Activated CD8-positive, alpha-beta memory T cell treated with anti-CD3 and anti-CD28 coated beads, Interleukin-2, amount 10 ng/mL, durations not matched to agents 7 days and 5 days (primary cell): ENCODE data around the gene CDHR4. TPM values are rescaled to one million over a fixed set of nuclear protein-coding genes. Genes with fewer than 3 reads are reported as not detected.

ENCODE experiments used
- ATAC-seq: fragments of 150-1000 bp; cut with Tn5 transposase; one replicate; pipeline ENCODE4 v1.10.0; 2021; ENCODE audit warnings: moderate library complexity
- CTCF ChIA-PET: fragments of 350-600 bp; sonication (Branson Sonifier 250); formaldehyde crosslinking; loops from one replicate; lab custom pipeline; 2021; ENCODE audit warnings: antibody characterized with exemption; lab: Charles Lee
- DNase-seq: peaks from one replicate; pipeline ENCODE4 v3.0.0-alpha.2; 2020
- H3K27ac Mint-ChIP-seq: one replicate; pipeline ENCODE4 v1.8.0; 2021; ENCODE audit warnings: mild to moderate bottlenecking, mixed read lengths
- H3K27me3 Mint-ChIP-seq: one replicate; pipeline ENCODE4 v1.8.0; 2021; ENCODE audit warnings: mixed read lengths
- H3K36me3 Mint-ChIP-seq: one replicate; pipeline ENCODE4 v1.8.0; 2021; ENCODE audit warnings: mild to moderate bottlenecking, mixed read lengths
- H3K4me1 Mint-ChIP-seq: one replicate; pipeline ENCODE4 v1.8.0; 2021; ENCODE audit warnings: mixed read lengths
- H3K4me3 Mint-ChIP-seq: one replicate; pipeline ENCODE4 v1.8.0; 2021; ENCODE audit warnings: mild to moderate bottlenecking, moderate library complexity, mixed read lengths
- H3K9me3 Mint-ChIP-seq: one replicate; pipeline ENCODE4 v1.8.0; 2022; ENCODE audit warnings: low read depth, mixed read lengths
- total RNA-seq, 2 experiments: library from RNA; stranded (reverse); gene quantifications; one replicate each; pipeline ENCODE4 v1.2.3, GENCODE V29; 2021

The CDHR4 gene
- total RNA-seq, 2 experiments from 2014 or later = 0.16 TPM; not detected in 1

GRCh38 chr3:49799105-49799504, 568 bp downstream of the CDHR4 start:
- Mint-ChIP-seq H3K4me1 (peaks cover 9% of the 10 kb centered on the region), H3K36me3 (no peaks in the 10 kb centered on the region), H3K4me3 (no peak overlapping the region), H3K27ac (no peak overlapping the region), H3K27me3 (peaks cover 11% of the 10 kb centered on the region), H3K9me3 (no peaks in the 10 kb centered on the region)
- DNase-seq (no peak), ATAC-seq (no peak)
- CTCF ChIA-PET = interaction anchor here (0.7 to 15.8 kb wide), 5 partner anchors 12 to 259 kb away, joined by 3 to 261 read pairs (median 10); partner anchors contain the start of gene UBA7

DNA sequence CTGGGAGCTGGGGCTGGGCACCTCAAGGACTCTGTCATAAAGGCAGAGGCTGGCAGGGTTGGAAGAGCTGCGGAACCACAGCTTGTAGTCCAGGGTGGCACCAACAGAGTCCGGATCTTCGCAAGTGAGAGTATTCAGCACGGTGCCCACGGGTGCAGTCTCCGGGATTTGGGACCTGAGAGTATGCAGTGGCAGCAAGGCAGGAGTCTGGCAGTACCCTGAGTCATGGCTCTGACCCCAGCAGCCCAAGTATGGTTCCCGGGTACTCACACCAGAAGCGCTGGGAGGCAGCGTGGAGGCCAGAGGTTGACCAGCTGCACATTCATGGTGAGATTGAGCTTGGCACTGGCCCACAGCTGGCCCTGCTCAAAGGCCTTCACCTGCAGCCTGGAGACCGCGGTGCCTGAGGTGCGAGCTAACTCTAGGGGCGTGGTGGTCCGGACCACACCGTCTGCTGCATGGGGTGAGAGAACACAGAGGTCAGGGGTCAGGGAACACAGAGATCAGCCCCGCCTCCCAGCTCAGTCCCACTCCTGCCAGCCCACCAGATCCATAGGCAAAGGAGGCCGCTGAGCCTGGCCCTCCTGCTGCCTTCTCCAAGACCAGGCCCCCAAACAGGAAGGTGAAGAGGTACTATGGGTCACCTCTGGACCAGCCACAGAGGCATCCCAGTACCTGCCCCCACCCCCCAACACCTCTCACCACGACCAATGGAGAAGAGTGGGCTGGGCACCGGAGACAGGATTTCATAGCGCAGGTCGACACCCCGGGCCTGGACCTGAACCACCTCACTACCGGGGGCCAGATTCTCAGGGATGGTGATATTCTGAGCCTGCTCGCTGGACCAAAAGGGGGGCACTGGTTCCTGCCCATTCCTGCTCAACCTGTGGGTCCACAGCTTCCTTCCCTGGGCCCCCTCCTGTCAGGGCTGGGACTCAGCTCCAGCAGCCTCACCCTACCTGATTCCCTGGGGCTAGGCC, 4.5 kb downstream of the CDHR4 start:
- no peak for ATAC-seq
- H3K36me3 Mint-ChIP-seq = no peaks in the 10 kb centered on the region
- H3K4me3 Mint-ChIP-seq = no peak overlapping the region

GRCh38 chr3:49794431-49794830, 5.2 kb downstream of the CDHR4 start:
- no peak for DNase-seq
- peaks cover 6% of the 10 kb centered on the region for H3K4me1 Mint-ChIP-seq
- CTCF ChIA-PET = interaction anchor here (1.9 kb wide), 1 partner anchor 8 kb away, joined by 6 read pairs; the partner anchor contains the start of gene INKA1
- H3K27me3 Mint-ChIP-seq = no peaks in the 10 kb centered on the region
- no peak for ATAC-seq
- no peak overlapping the region for H3K27ac Mint-ChIP-seq
- no peak overlapping the region for H3K4me3 Mint-ChIP-seq
- no peaks in the 10 kb centered on the region for H3K9me3 Mint-ChIP-seq
- no peaks in the 10 kb centered on the region for H3K36me3 Mint-ChIP-seq

More for the DNA sequence above, 4.5 kb downstream of the CDHR4 start:
- no peak overlapping the region for H3K27ac Mint-ChIP-seq
- H3K4me1 Mint-ChIP-seq = peaks cover 4% of the 10 kb centered on the region
- H3K27me3 Mint-ChIP-seq = no peaks in the 10 kb centered on the region
- no peaks in the 10 kb centered on the region for H3K9me3 Mint-ChIP-seq
- no peak for DNase-seq
- CTCF ChIA-PET = no interaction called here

DNA sequence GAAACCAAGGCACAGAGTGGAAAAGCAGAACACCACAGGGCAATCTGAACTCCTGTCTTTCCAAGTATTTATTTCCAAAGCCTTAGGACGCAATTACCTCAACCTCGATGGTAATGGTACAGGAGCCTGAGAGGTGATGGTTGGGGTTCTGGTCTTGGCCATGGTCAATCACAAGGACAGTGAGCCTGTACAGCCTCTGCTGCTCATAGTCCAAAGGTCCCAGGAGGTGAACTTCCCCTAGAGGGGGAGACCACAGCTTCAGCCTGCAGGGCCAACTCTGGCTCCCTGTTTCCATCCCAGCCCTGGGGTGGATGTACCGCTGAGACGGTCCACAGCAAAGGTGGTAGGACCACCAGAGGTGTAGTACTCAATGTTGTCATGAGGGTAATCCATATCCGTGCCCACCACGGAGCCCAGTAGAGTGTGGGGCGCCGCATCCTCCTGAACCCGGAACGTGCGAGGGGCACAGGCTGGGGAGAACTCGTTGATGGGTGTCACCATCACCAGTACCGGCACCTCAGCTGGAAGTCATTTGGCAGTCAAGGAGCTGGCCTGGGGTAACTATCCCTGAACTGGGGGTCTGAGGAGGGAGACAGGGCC, 6.1 kb downstream of the CDHR4 start:
- DNase-seq (no peak), ATAC-seq (no peak)
- Mint-ChIP-seq H3K27ac (no peak overlapping the region), H3K36me3 (no peaks in the 10 kb centered on the region), H3K27me3 (no peaks in the 10 kb centered on the region), H3K4me3 (no peak overlapping the region), H3K4me1 (peaks cover 6% of the 10 kb centered on the region), H3K9me3 (no peaks in the 10 kb centered on the region)
- CTCF ChIA-PET = interaction anchor here (1.9 kb wide), 1 partner anchor 9 kb away, joined by 6 read pairs; the partner anchor contains the start of gene INKA1

DNA sequence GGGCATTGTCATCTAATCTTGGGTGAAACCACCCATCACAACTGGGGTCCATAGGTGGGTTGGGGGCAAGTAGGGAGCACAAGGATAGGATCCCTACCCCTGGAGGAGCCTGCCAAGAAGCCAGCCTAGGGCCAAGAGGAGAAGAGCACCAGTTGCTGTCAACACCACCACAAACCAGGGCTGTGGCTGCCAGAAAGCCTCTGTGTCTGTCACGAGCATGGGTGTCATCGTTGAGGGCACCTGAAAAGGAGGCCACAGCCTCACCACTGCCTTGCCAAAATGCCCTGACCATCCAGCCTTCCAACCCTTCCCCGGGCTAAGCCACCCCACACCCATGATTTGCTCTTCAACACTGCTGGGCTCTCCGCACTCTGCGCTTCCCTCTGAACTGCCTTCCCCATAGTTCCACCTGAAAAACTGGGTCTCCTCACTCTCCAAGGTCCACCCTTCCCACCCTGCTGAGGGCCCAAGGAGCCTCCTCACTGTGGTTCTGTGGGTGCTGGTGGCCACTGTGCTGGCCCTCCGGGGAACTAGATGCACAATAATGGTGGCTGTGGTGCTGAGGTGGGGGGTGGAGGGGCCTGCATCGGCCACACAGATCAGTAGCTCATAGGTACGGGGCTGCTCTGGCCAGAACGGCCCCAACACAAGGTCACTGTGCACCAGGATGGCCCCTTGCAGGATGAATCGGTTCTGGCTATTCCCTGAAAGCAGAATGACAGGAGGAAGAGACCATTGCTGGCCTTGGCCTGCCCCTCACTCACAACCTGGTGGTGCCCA, 7.1 kb downstream of the CDHR4 start:
- Mint-ChIP-seq H3K36me3 (no peaks in the 10 kb centered on the region), H3K4me1 (peaks cover 6% of the 10 kb centered on the region), H3K27ac (no peak overlapping the region), H3K4me3 (no peak overlapping the region), H3K27me3 (no peaks in the 10 kb centered on the region), H3K9me3 (no peaks in the 10 kb centered on the region)
- ATAC-seq = no peak
- DNase-seq = no peak
- CTCF ChIA-PET = interaction anchor here (0.9 to 1.9 kb wide), 2 partner anchors 10 to 46 kb away, joined by 3 to 6 read pairs; partner anchors contain the start of gene INKA1

DNA sequence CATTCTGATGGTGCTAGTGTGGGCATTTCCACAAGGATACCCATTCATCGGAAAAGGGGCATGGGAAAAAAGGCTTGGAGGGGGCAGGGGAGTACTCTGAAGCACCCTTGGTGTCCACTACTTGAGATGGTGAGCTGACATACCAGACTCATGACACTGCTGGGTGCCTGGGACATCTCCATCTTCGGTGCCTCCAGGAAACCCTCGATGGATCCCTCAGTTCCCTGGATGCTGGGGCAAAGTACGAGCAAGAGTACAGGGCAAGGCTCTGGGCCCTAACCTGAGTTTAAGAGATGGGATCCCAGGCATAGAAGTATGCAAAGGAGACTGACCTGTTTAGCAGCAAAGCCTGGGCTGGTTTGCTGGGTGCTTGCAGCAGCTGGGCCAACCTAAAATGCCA, 8.1 kb downstream of the CDHR4 start:
- CTCF ChIA-PET = interaction anchor here (0.7 to 3.0 kb wide), 3 partner anchors 11 to 47 kb away, joined by 3 to 16 read pairs (median 3); partner anchors contain the start of gene INKA1
- H3K4me3 Mint-ChIP-seq = no peak overlapping the region
- DNase-seq (no peak), ATAC-seq (no peak)
- H3K27ac Mint-ChIP-seq = no peak overlapping the region
- H3K4me1 Mint-ChIP-seq = peaks cover 14% of the 10 kb centered on the region
- no peaks in the 10 kb centered on the region for H3K9me3 Mint-ChIP-seq
- no peaks in the 10 kb centered on the region for H3K27me3 Mint-ChIP-seq
- H3K36me3 Mint-ChIP-seq = no peaks in the 10 kb centered on the region

- Mint-ChIP-seq H3K27me3 (no peaks in the 10 kb centered on the region), H3K4me1 (peaks cover 15% of the 10 kb centered on the region), H3K4me3 (no peak overlapping the region), H3K36me3 (no peaks in the 10 kb centered on the region), H3K27ac (no peak overlapping the region), H3K9me3 (no peaks in the 10 kb centered on the region)
- CTCF ChIA-PET = interaction anchor here (0.7 to 3.0 kb wide), 5 partner anchors 12 to 445 kb away, joined by 3 to 16 read pairs (median 3); partner anchors contain the start of gene INKA1
- no peak for ATAC-seq
- no peak for DNase-seq
These were observed 8.9 kb downstream of the CDHR4 start for GRCh38 chr3:49790626-49791411.

- H3K9me3 Mint-ChIP-seq = no peaks in the 10 kb centered on the region
- ATAC-seq = no peak
- CTCF ChIA-PET = interaction anchor here (1.4 to 3.1 kb wide), 4 partner anchors 11 to 51 kb away, joined by 3 to 27 read pairs (median 12); partner anchors contain the start of genes CDHR4 and INKA1
- no peak for DNase-seq
- no peaks in the 10 kb centered on the region for H3K27me3 Mint-ChIP-seq
- H3K36me3 Mint-ChIP-seq = peaks cover 10% of the 10 kb centered on the region
- H3K27ac Mint-ChIP-seq = no peak overlapping the region
- H3K4me1 Mint-ChIP-seq = peaks cover 26% of the 10 kb centered on the region
- H3K4me3 Mint-ChIP-seq = no peak overlapping the region
These were observed 11.6 kb downstream of the CDHR4 start for GRCh38 chr3:49788056-49788455.

GRCh38 chr3:49787536-49787935, 12.1 kb downstream of the CDHR4 start:
- no peak for DNase-seq
- Mint-ChIP-seq H3K4me1 (peaks cover 26% of the 10 kb centered on the region), H3K36me3 (peaks cover 10% of the 10 kb centered on the region), H3K4me3 (no peak overlapping the region), H3K27ac (no peak overlapping the region), H3K9me3 (no peaks in the 10 kb centered on the region), H3K27me3 (no peaks in the 10 kb centered on the region)
- ATAC-seq = no peak
- CTCF ChIA-PET = interaction anchor here (1.4 to 3.1 kb wide), 7 partner anchors 12 to 439 kb away, joined by 3 to 27 read pairs (median 5); partner anchors contain the start of genes CDHR4 and INKA1

DNA sequence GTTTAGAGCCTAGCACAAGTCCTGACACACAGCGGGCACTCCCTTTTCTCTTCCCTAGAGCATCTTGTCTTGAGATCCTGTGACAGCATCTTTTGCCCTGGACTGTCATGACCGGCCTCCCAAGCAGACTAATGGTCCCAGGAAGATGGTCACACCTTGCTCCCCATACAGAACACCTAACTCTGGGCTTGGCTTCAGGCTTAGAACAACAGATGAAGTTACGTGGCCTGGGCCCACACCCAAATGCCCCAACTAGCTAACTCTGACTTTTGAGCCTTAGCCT, 12.6 kb downstream of the CDHR4 start:
- H3K27me3 Mint-ChIP-seq = no peaks in the 10 kb centered on the region
- no peaks in the 10 kb centered on the region for H3K9me3 Mint-ChIP-seq
- DNase-seq (no peak), ATAC-seq (no peak)
- H3K27ac Mint-ChIP-seq = peak overlapping the region; percentile 92
- peak overlapping the region; percentile 77 for H3K4me3 Mint-ChIP-seq
- CTCF ChIA-PET = interaction anchor here (1.4 to 3.1 kb wide), 7 partner anchors 12 to 439 kb away, joined by 3 to 27 read pairs (median 5); partner anchors contain the start of genes CDHR4 and INKA1
- H3K4me1 Mint-ChIP-seq = peaks cover 28% of the 10 kb centered on the region
- H3K36me3 Mint-ChIP-seq = peaks cover 12% of the 10 kb centered on the region

- DNase-seq = peak; percentile 100
- Mint-ChIP-seq H3K27me3 (no peaks in the 10 kb centered on the region), H3K27ac (peak within 1 kb of the TSS; percentile 92), H3K9me3 (no peaks in the 10 kb centered on the region), H3K4me3 (peak within 1 kb of the TSS; percentile 77), H3K4me1 (peaks cover 28% of the 10 kb centered on the region), H3K36me3 (peaks cover 13% of the 10 kb centered on the region)
- ATAC-seq = peak; percentile 99
- CTCF ChIA-PET = interaction anchor here (1.0 to 3.1 kb wide), 10 partner anchors 13 to 440 kb away, joined by 3 to 27 read pairs (median 4); partner anchors contain the start of genes AMIGO3, CDHR4 and INKA1
These were observed 13.1 kb downstream of the CDHR4 start, which contains the start of gene IP6K1 for GRCh38 chr3:49786357-49787181. Gene IP6K1 (minus strand): TSS chr3:49786542. CDS start chr3:49748040, 38,502 bp downstream.
